ENCODE data around the gene PDF. TPM values are rescaled to one million over a fixed set of nuclear protein-coding genes. Genes with fewer than 3 reads are reported as not detected.

Gene PDF
- total and polyA plus RNA-seq, 2 of the 13 experiments (the other 11 are each of a cell fraction or from before 2014, with no cell fraction given): 12.4 to 48.8 TPM

- no peak for DNase-seq (ENCODE audit: low spot score)
- Histone ChIP-seq H3K4me2 (ENCODE audit: low read depth, low read length) (no peak overlapping the region), H3K79me2 (ENCODE audit: insufficient read depth, low read length) (peaks cover 28% of the 10 kb centered on the region), H3K9ac (ENCODE audit: insufficient read depth, low read depth, low read length) (no peak overlapping the region), H4K20me1 (ENCODE audit: insufficient read depth, low read length) (no peaks in the 10 kb centered on the region), H3K36me3 (replicated peaks in 1 of 2; ENCODE audit: control insufficient read depth in 1 of 2, insufficient read depth in 2 of 2, low read length in 2 of 2) (peaks cover 10 to 45% of the 10 kb centered on the region in 2 experiments), H2AFZ (ENCODE audit: low read length) (no peak overlapping the region), H3K9me3 (ENCODE audit: low read length) (no peaks in the 10 kb centered on the region), H3K27ac (ENCODE audit: extremely low read length, insufficient read depth, low read length) (peak overlapping the region; percentile 52), H3K4me3 (replicated peaks in 1 of 3; ENCODE audit: insufficient read depth in 1 of 3, low read depth in 2 of 3, low read length in 3 of 3) (no peak overlapping the region), H3K27me3 (ENCODE audit: control insufficient read depth in 1 of 2, insufficient read depth in 2 of 2, low read length in 2 of 2) (no peaks in the 10 kb centered on the region; a peak in 1 of 5 replicates), H3K4me1 (ENCODE audit: insufficient read depth, low read length) (peaks cover 66% of the 10 kb centered on the region)
- no peak for FAIRE-seq
- intact Hi-C loops (cut with micrococcal nuclease; ENCODE audit: unreplicated experiment): no loop called here
- no peak for ATAC-seq
- TF ChIP-seq ZNF790 (CRISPR knock-in tag; IDR thresholded peaks at IDR 0.05; ENCODE audit: borderline replicate concordance) (no peak), TBP (CRISPR knock-in tag; IDR thresholded peaks at IDR 0.05) (no peak), HDAC1 (CRISPR knock-in tag; IDR thresholded peaks at IDR 0.05) (no peak), REL (CRISPR knock-in tag; conservative IDR thresholded peaks at IDR 0.05) (no peak), E2F1 (CRISPR knock-in tag; IDR thresholded peaks at IDR 0.05) (no peak), GPBP1L1 (CRISPR knock-in tag; IDR thresholded peaks at IDR 0.05) (no peak), TOPORS (CRISPR knock-in tag; IDR thresholded peaks at IDR 0.05) (no peak)
- POLR2A ChIA-PET: interaction anchor here (0.6 to 2.4 kb wide), 5 partner anchors 8 to 50 kb away, joined by 3 to 14 read pairs (median 5); no protein-coding TSS in a partner anchor
- 98% methylated on average over 1 of the region's 1 CpG for whole genome bisulfite sequencing (ENCODE audit: low lambda C conversion rate)
- in situ Hi-C loops (cut with HindIII; ENCODE audit: extremely low pct_ligation_motif_present, low pct_unique_long_range_greater_than_20kb): no loop called here
- CTCF ChIA-PET (ENCODE audit: low intra/inter-chr PET ratio, low total read pairs): no interaction called here
- BruUV-seq (replicated peaks): no TSS peak
These were observed 48.4 kb upstream of the PDF start for GRCh38 chr16:69378760-69379159.
